Cardiac muscle cell (in vitro differentiated cells and primary cell): Measurements from ENCODE around the gene ABHD11. TPM values are rescaled to one million over a fixed set of nuclear protein-coding genes. Genes with fewer than 3 reads are reported as not detected.
"Not testable (repeated sequence)": the region's sequence is repeated elsewhere in the genome, so short reads cannot be mapped to it uniquely, and the experiment has no call there.

ENCODE experiments used
- DNase-seq, 2 donors: peaks; one replicate each; pipeline versions ENCODE4 v3.0.0 to v3.0.0-alpha.2; 2010 to 2017; ENCODE audit warnings: low read depth in 1 of 2, low spot score in 1 of 2
- H3K27ac ChIP-seq: fragments of 200-600 bp; sonication (generic); 2 replicates; pipeline ENCODE4 v1.5.1; 2016
- H3K27me3 ChIP-seq: fragments of 200-600 bp; sonication (generic); 2 replicates; pipeline ENCODE4 v1.6.0; 2016; ENCODE audit warnings: control low read depth
- H3K36me3 ChIP-seq: fragments of 200-600 bp; sonication (generic); 2 replicates; pipeline ENCODE4 v1.5.1; 2016; ENCODE audit warnings: control low read depth
- H3K4me1 ChIP-seq: fragments of 200-600 bp; sonication (generic); 2 replicates; pipeline ENCODE4 v1.8.1; 2017; ENCODE audit warnings: low read depth, mild to moderate bottlenecking, mixed run types
- H3K4me3 ChIP-seq: fragments of 200-600 bp; sonication (generic); 2 replicates; pipeline ENCODE4 v1.5.1; 2016; ENCODE audit warnings: mild to moderate bottlenecking
- H3K9me3 ChIP-seq: fragments of 200-600 bp; sonication (generic); 2 replicates; pipeline ENCODE4 v1.5.1; 2017; ENCODE audit warnings: low read depth, mild to moderate bottlenecking, control low read depth
- CTCF ChIP-seq: IDR thresholded peaks from 2 replicates; pipeline ENCODE4 v1.5.1; 2012; ENCODE audit warnings: low read depth, mild to moderate bottlenecking, low read length
- polyA plus RNA-seq: library from polyadenylated mRNA; unstranded; fragments of >200 nt; fragmentation: Nextera tagmentation; extraction: Ambion mirVana; gene quantifications from 2 replicates; pipeline ENCODE4 v1.2.1, GENCODE V29; 2016
- total RNA-seq: library from RNA; depleted of rRNA; stranded (reverse); fragments of >200 nt; gene quantifications from 2 replicates; pipeline ENCODE4 v1.2.3, GENCODE V29; 2016

ABHD11 gene
- total and polyA plus RNA-seq, 2 experiments from 2014 or later: 30.9 to 59.6 TPM

GRCh38 chr7:73717991-73718405, 20.6 kb downstream of the ABHD11 start:
- peak in 1 of 2 donors; percentile 72 for DNase-seq
- Histone ChIP-seq H3K27me3 (peaks cover 7% of the 10 kb centered on the region), H3K27ac (no peak overlapping the region), H3K36me3 (no peaks in the 10 kb centered on the region), H3K9me3 (no peaks in the 10 kb centered on the region), H3K4me3 (no peak overlapping the region), H3K4me1 (no peaks in the 10 kb centered on the region)
- TF ChIP-seq CTCF: no peak

GRCh38 chr7:73717025-73717807, 21.4 kb downstream of the ABHD11 start:
- no peaks in the 10 kb centered on the region for H3K9me3 ChIP-seq
- H3K36me3 ChIP-seq: no peaks in the 10 kb centered on the region
- H3K27me3 ChIP-seq: peaks cover 7% of the 10 kb centered on the region
- H3K27ac ChIP-seq: no peak overlapping the region
- H3K4me3 ChIP-seq: no peak overlapping the region
- no peaks in the 10 kb centered on the region for H3K4me1 ChIP-seq
- TF ChIP-seq CTCF: no peak
- DNase-seq: peak in 1 of 2 donors; percentile 23

- DNase-seq: no peak
- no peaks in the 10 kb centered on the region for H3K36me3 ChIP-seq
- H3K27me3 ChIP-seq: peaks cover 7% of the 10 kb centered on the region
- no peaks in the 10 kb centered on the region for H3K4me1 ChIP-seq
- TF ChIP-seq CTCF: no peak
- H3K27ac ChIP-seq: no peak overlapping the region
- H3K9me3 ChIP-seq: no peaks in the 10 kb centered on the region
- no peak overlapping the region for H3K4me3 ChIP-seq
These were observed 22.2 kb downstream of the ABHD11 start for GRCh38 chr7:73716318-73716890.

- peak overlapping the region; percentile 13 for H3K27ac ChIP-seq
- TF ChIP-seq CTCF: no peak
- H3K36me3 ChIP-seq: no peaks in the 10 kb centered on the region
- DNase-seq: peak; percentile 22 to 83
- no peaks in the 10 kb centered on the region for H3K4me1 ChIP-seq
- H3K27me3 ChIP-seq: peaks cover 7% of the 10 kb centered on the region
- no peak overlapping the region for H3K4me3 ChIP-seq
- no peaks in the 10 kb centered on the region for H3K9me3 ChIP-seq
These were observed 22.8 kb downstream of the ABHD11 start for GRCh38 chr7:73715648-73716317.

- H3K36me3 ChIP-seq, H3K9me3 ChIP-seq, H3K27ac ChIP-seq, H3K4me3 ChIP-seq, H3K4me1 ChIP-seq, DNase-seq, H3K27me3 ChIP-seq: not testable (repeated sequence)
These were observed 25.3 kb downstream of the ABHD11 start for GRCh38 chr7:73713319-73713718.

- Histone ChIP-seq H3K36me3 (no peaks in the 10 kb centered on the region), H3K27me3 (no peaks in the 10 kb centered on the region), H3K27ac (no peak overlapping the region), H3K4me1 (no peaks in the 10 kb centered on the region), H3K4me3 (no peak overlapping the region), H3K9me3 (no peaks in the 10 kb centered on the region)
- no peak for TF ChIP-seq CTCF
- DNase-seq: no peak
These were observed 25.8 kb downstream of the ABHD11 start for GRCh38 chr7:73712773-73713172.
